Heart right ventricle (tissue), 16 donors: ENCODE results near the gene TBC1D4. TPM values are rescaled to one million over a fixed set of nuclear protein-coding genes. Genes with fewer than 3 reads are reported as not detected.

Experiments
- ATAC-seq, 8 donors: fragments of 200-7000 bp; cut with Tn5 transposase; one replicate each; pipeline ENCODE4 v1.9.1; 2020; ENCODE audit warnings: mild to moderate bottlenecking in 8 of 8, moderate library complexity in 8 of 8, moderate number of reproducible peaks in 1 of 8
- DNase-seq, 2 donors: peaks; one replicate each; pipeline ENCODE4 v3.0.0-alpha.2; 2020
- H3K27ac ChIP-seq, 10 donors: fragments of 200-600 bp; sonication (generic) in 2 of 10; one replicate each; pipeline versions ENCODE4 v1.5.0 to v1.8.0; 2020 to 2022; ENCODE audit warnings: mild to moderate bottlenecking in 3 of 10
- H3K27me3 ChIP-seq, 7 donors: fragments of 200-600 bp; one replicate each; pipeline ENCODE4 v1.8.0; 2021 to 2022; ENCODE audit warnings: mild to moderate bottlenecking in 2 of 7
- H3K36me3 ChIP-seq, 9 donors: fragments of 200-600 bp; sonication (generic) in 1 of 9; one replicate each; pipeline versions ENCODE4 v1.5.0 to v1.8.0; 2020 to 2022; ENCODE audit warnings: mild to moderate bottlenecking in 2 of 9
- H3K4me1 ChIP-seq, 9 donors: fragments of 200-600 bp; sonication (generic) in 1 of 9; one replicate each; pipeline versions ENCODE4 v1.5.0 to v1.8.0; 2020 to 2022; ENCODE audit warnings: mild to moderate bottlenecking in 4 of 9
- H3K4me3 ChIP-seq, 10 donors: fragments of 200-600 bp; sonication (generic) in 2 of 10; one replicate each; pipeline versions ENCODE4 v1.5.0 to v1.8.0; 2020 to 2022; ENCODE audit warnings: mild to moderate bottlenecking in 7 of 10, moderate library complexity in 2 of 10
- H3K9me3 ChIP-seq, 11 donors: fragments of 200-600 bp in 10 of 11; sonication (generic) in 2 of 11; one replicate each; pipeline versions ENCODE4 v1.5.0 to v1.8.0; 2013 to 2022; ENCODE audit warnings: mild to moderate bottlenecking in 2 of 11, control low read depth in 1 of 11, moderate library complexity in 1 of 11
- CTCF ChIP-seq, 9 donors: fragments of 200-600 bp; sonication (generic) in 2 of 9; IDR thresholded peaks; one replicate each; pipeline versions ENCODE4 v1.5.0 to v1.8.0; 2021 to 2022; ENCODE audit warnings: antibody characterized with exemption in 9 of 9, mild to moderate bottlenecking in 5 of 9, moderate library complexity in 1 of 9
- WGBS, 2 donors: extraction: QIAGEN DNeasy Blood & Tissue Kit; methylation state at CpG; one replicate each; pipeline ENCODE4 v1.1.7; 2013; ENCODE audit warnings: inconsistent platforms in 1 of 2; 5-methylcytosine and 5-hydroxymethylcytosine counted together
- intact Hi-C, 10 donors: fragments of 100-400 bp; cut with DNase I; formaldehyde crosslinking; loops; one replicate each; pipeline versions ENCODE4 v1.11.1 to v1.14.2; 2022
- polyA plus RNA-seq, 2 donors: library from polyadenylated mRNA; stranded (reverse); fragments of 200-250 nt; gene quantifications; one replicate each; pipeline ENCODE4 v1.2.3, GENCODE V29; 2013
- total RNA-seq, 10 donors: library from RNA; stranded (reverse); fragmentation: NEBNext Ultra II Directional in 3 of 10; extraction: Animal tissue kit (Norgen Biotek cat#: 25700) in 3 of 10; gene quantifications; one replicate each; pipeline versions ENCODE4 v1.2.1 to v1.2.4, GENCODE V29; 2021 to 2023
- donor health status: Arrhythmogenic right ventricular cardiomyopathy.
- donor health status: ischemic (EF 13 %, LVEDD 7.1; RV severe dilation, severe dysfunction).
- donor health status: healthy with polysubstance abuse.
- donor health status: DM: no; HTN: yes; CAD: no.
- donor health status: DM: no; HTN: no; CAD: no.
- donor health status: ischemic (EF 25% LVEDD 6.9; RV normal size, moderate dysfunction).
- donor health status: ischemic (EF 25% LVEDD 5.7; RV mildly dilated, moderate dysfunction).
- donor health status: healthy.
- donor health status: DM: yes; HTN: yes; CAD: no.
- donor health status: Ischemic cardiomyopathy.
- donor health status: ischemic (EF 35%, LVEDD 5.7; RV mildly dilated, moderate dysfunction).
- donor health status: nonischemic (EF 11% LVEDD 7.7; RV severe dilation, severe dysfunction).
- donor health status: DM: yes; HTN: yes; CAD: no.
- donor health status: PGD.
- donor health status: ischemic (EF 29% LVEDD 5.4; RV normal size, mild dysfunction).
- donor health status: nonischemic (EF 23%, LVEDD 6.1; RV moderate dilation, normal function).

Gene TBC1D4
- total and polyA plus RNA-seq, 12 donors = 10.1 to 124 (median 93.5) TPM

- no peaks in the 10 kb centered on the region for H3K36me3 ChIP-seq
- H3K27ac ChIP-seq = peak overlapping the region in 3 of 10 donors; percentile 3 to 68 (median 42)
- H3K9me3 ChIP-seq = peaks cover 0 to 24% (median 0%) of the 10 kb centered on the region in 11 donors
- 83 to 90% methylated on average over 2 of the region's 2 CpGs for WGBS, 2 donors
- DNase-seq (no peak), ATAC-seq (peak in 1 of 8 donors; percentile 24)
- no peaks in the 10 kb centered on the region for H3K27me3 ChIP-seq
- no peak overlapping the region for H3K4me3 ChIP-seq
- intact Hi-C loops = loop anchor here in 1 of 10 donors (5.0 kb wide), 1 partner anchor 42 kb away; no protein-coding TSS in a partner anchor
- H3K4me1 ChIP-seq = peaks cover 0 to 48% (median 33%) of the 10 kb centered on the region in 9 donors
- TF ChIP-seq CTCF (IDR thresholded peaks at IDR 0.05) = no peak
Observed at GRCh38 chr13:75399879-75400217, 82.1 kb downstream of the TBC1D4 start.

GRCh38 chr13:75399168-75399878 is 82.6 kb downstream of the TBC1D4 start:
- Histone ChIP-seq H3K9me3 (peaks cover 0 to 24% (median 0%) of the 10 kb centered on the region in 11 donors), H3K4me1 (peaks cover 0 to 48% (median 28%) of the 10 kb centered on the region in 9 donors)
- intact Hi-C loops = no loop called here

GRCh38 chr13:75398072-75398471 is 83.9 kb downstream of the TBC1D4 start:
- no peak for DNase-seq
- ATAC-seq = no peak
- Histone ChIP-seq H3K27me3 (no peaks in the 10 kb centered on the region), H3K4me1 (peaks cover 0 to 49% (median 20%) of the 10 kb centered on the region in 9 donors), H3K9me3 (peaks cover 0 to 24% (median 0%) of the 10 kb centered on the region in 11 donors), H3K27ac (peak overlapping the region in 4 of 10 donors; percentile 10 to 38 (median 14)), H3K36me3 (no peaks in the 10 kb centered on the region), H3K4me3 (no peak overlapping the region)
- no peak for TF ChIP-seq CTCF (IDR thresholded peaks at IDR 0.05)
- 68 to 77% methylated on average over 6 of the region's 6 CpGs for WGBS, 2 donors
- intact Hi-C loops = no loop called here

More at GRCh38 chr13:75399168-75399878, 82.6 kb downstream of the TBC1D4 start:
- ATAC-seq = no peak
- no peak for DNase-seq
- peak overlapping the region in 2 of 10 donors; percentile 42 to 68 for H3K27ac ChIP-seq
- no peaks in the 10 kb centered on the region for H3K27me3 ChIP-seq
- no peak for TF ChIP-seq CTCF (IDR thresholded peaks at IDR 0.05)
- H3K36me3 ChIP-seq = no peaks in the 10 kb centered on the region
- no peak overlapping the region for H3K4me3 ChIP-seq
- WGBS, 2 donors = 91 to 94% methylated on average over 2 of the region's 2 CpGs

GRCh38 chr13:75395901-75396300 is 86.1 kb downstream of the TBC1D4 start:
- no peak for TF ChIP-seq CTCF (IDR thresholded peaks at IDR 0.05)
- ATAC-seq (no peak), DNase-seq (no peak)
- no peak overlapping the region for H3K4me3 ChIP-seq
- H3K4me1 ChIP-seq = peaks cover 0 to 40% (median 13%) of the 10 kb centered on the region in 9 donors
- 45 to 62% methylated on average over 4 of the region's 4 CpGs for WGBS, 2 donors
- no peaks in the 10 kb centered on the region for H3K27me3 ChIP-seq
- no peaks in the 10 kb centered on the region for H3K36me3 ChIP-seq
- peak overlapping the region in 3 of 10 donors; percentile 15 to 38 (median 24) for H3K27ac ChIP-seq
- H3K9me3 ChIP-seq = peaks cover 0 to 24% (median 0%) of the 10 kb centered on the region in 11 donors
- intact Hi-C loops = no loop called here
